Lower lobe of right lung (tissue), 2 donors: Measurements from ENCODE around the gene SPATA2L. TPM values are rescaled to one million over a fixed set of nuclear protein-coding genes. Genes with fewer than 3 reads are reported as not detected.

Experiments used
- ATAC-seq, 2 donors: fragments of 200-7000 bp; cut with Tn5 transposase; one replicate each; pipeline ENCODE4 v1.9.1; 2020 to 2022; ENCODE audit warnings: mild to moderate bottlenecking in 2 of 2, moderate library complexity in 2 of 2
- DNase-seq: peaks from one replicate; pipeline ENCODE4 v3.0.0-alpha.2; 2020
- H3K27ac ChIP-seq: fragments of 200-600 bp; one replicate; pipeline ENCODE4 v1.8.0; 2022
- H3K27me3 ChIP-seq: fragments of 200-600 bp; one replicate; pipeline ENCODE4 v1.8.0; 2022; ENCODE audit warnings: low read depth
- H3K36me3 ChIP-seq: fragments of 200-600 bp; one replicate; pipeline ENCODE4 v1.8.0; 2022; ENCODE audit warnings: mild to moderate bottlenecking
- H3K4me1 ChIP-seq: fragments of 200-600 bp; one replicate; pipeline ENCODE4 v1.8.0; 2022
- H3K4me3 ChIP-seq: fragments of 200-600 bp; one replicate; pipeline ENCODE4 v1.8.0; 2022; ENCODE audit warnings: mild to moderate bottlenecking
- H3K9me3 ChIP-seq: fragments of 200-600 bp; one replicate; pipeline ENCODE4 v1.8.0; 2022
- intact Hi-C: fragments of 100-400 bp; cut with DNase I; formaldehyde crosslinking; loops from one replicate; pipeline ENCODE4 v1.11.0; 2022
- total RNA-seq: library from RNA; stranded (reverse); fragmentation: NEBNext Ultra II Directional; extraction: Animal tissue kit (Norgen Biotek cat#: 25700); gene quantifications from one replicate; pipeline ENCODE4 v1.2.1, GENCODE V29; 2021
- TF ChIP-seq, protein P1 (sequence below): fragments of 200-600 bp; IDR thresholded peaks from one replicate; pipeline ENCODE4 v1.8.0; 2022; ENCODE audit warnings: antibody characterized with exemption, mild to moderate bottlenecking
- donor health status: DM: no; HTN: yes; CAD: no; lungs with severe emphysema.

The SPATA2L gene
- total RNA-seq, 1 donor from 2014 or later = 10.3 TPM

DNA sequence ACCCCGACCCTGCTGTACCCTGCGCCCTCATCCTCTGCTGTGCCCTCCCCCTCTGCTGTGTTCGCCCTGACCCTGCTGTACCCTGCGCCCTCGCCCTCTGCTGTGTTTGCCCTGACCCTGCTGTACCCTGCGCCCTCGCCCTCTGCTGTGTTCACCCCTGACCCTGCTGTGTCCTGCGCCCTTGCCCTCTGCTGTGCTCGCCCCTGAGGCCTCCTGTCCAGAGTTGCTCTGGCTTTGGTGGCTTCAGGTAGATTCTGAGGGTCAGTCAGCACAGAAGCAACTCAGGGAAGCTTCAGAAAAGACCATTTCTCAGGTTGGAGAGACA lies 31.4 kb upstream of the SPATA2L start:
- Histone ChIP-seq H3K36me3 (peaks cover 95% of the 10 kb centered on the region), H3K9me3 (no peaks in the 10 kb centered on the region), H3K4me1 (no peaks in the 10 kb centered on the region), H3K4me3 (no peak overlapping the region), H3K27ac (no peak overlapping the region), H3K27me3 (no peaks in the 10 kb centered on the region)
- intact Hi-C loops = no loop called here
- ATAC-seq (no peak), DNase-seq (no peak)
- TF ChIP-seq, protein P1, sequence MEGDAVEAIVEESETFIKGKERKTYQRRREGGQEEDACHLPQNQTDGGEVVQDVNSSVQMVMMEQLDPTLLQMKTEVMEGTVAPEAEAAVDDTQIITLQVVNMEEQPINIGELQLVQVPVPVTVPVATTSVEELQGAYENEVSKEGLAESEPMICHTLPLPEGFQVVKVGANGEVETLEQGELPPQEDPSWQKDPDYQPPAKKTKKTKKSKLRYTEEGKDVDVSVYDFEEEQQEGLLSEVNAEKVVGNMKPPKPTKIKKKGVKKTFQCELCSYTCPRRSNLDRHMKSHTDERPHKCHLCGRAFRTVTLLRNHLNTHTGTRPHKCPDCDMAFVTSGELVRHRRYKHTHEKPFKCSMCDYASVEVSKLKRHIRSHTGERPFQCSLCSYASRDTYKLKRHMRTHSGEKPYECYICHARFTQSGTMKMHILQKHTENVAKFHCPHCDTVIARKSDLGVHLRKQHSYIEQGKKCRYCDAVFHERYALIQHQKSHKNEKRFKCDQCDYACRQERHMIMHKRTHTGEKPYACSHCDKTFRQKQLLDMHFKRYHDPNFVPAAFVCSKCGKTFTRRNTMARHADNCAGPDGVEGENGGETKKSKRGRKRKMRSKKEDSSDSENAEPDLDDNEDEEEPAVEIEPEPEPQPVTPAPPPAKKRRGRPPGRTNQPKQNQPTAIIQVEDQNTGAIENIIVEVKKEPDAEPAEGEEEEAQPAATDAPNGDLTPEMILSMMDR = no peak

DNA sequence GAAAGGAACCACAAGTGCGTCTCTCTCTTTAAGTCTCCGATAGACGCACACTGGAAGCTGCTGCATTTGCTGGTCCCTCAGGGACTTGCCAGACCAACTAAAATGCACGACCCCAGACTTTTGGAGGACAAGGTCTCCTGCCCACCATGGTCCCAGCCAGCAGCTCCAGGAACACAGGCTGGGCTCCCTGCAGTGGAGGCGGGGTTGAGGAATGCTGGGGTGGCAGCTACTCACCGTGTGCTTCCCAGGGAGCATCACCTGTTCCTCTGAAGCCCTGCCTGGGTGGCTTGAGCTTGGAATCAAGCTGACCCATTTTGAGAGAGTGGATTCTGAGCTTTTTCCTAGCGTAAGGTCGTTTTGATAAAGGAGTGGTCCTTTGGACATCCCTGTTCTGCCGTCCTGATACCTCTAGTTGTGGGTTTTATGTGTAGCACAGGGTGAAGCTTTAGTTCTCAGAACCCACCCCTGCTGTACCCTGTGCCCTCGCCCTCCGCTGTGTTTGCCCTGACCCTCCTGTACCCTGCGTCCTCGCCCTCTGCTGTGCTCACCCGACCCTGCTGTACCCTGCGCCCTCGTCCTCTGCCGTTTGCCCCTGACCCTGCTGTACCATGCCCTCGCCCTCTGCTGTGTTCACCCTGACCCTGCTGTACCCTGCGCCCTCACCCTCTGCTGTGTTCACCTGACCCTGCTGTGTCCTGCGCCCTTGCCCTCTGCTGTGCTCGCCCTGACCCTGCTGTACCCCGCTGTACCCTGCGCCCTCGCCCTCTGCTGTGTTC lies 30.8 kb upstream of the SPATA2L start:
- no peak overlapping the region for H3K4me3 ChIP-seq
- ATAC-seq (no peak), DNase-seq (no peak)
- H3K27ac ChIP-seq = no peak overlapping the region
- H3K36me3 ChIP-seq = peaks cover 95% of the 10 kb centered on the region
- H3K9me3 ChIP-seq = no peaks in the 10 kb centered on the region
- intact Hi-C loops = no loop called here
- no peaks in the 10 kb centered on the region for H3K27me3 ChIP-seq
- no peaks in the 10 kb centered on the region for H3K4me1 ChIP-seq
- TF ChIP-seq, protein P1 = no peak

DNA sequence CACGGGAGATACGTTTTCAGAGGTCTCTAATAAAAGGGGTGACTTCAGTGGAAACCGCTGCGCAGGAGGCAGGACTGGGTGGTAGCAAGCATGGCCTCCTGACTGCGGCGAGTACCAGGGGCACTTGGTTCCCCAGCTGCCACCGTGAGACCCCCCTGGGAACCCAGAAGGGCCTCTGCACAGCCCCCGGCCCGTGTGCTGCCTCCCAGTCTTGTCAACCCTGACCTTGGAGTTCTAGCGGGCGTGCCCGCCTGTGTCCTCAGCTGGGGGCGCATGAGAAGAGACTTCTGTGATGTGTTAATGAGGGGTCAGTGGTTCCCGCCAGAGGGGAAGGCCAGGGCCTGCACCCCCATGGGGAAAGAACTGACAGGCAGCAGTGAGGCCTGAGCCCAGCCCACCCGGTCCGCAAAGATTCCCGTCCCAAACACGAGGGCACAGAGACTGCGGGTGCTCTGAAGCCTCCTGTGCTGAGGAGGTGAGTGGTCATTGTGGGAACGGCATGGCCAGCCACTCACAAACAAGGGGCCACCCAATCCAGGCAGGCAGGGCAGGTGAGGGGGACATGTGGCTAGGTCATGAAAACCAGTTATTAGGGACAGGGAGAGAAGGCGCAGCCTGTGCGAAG lies 29.2 kb upstream of the SPATA2L start:
- TF ChIP-seq, protein P1 = no peak
- intact Hi-C loops = no loop called here
- Histone ChIP-seq H3K27me3 (no peaks in the 10 kb centered on the region), H3K27ac (no peak overlapping the region), H3K4me1 (peaks cover 3% of the 10 kb centered on the region), H3K36me3 (peaks cover 95% of the 10 kb centered on the region), H3K9me3 (no peaks in the 10 kb centered on the region), H3K4me3 (no peak overlapping the region)
- ATAC-seq (no peak), DNase-seq (no peak)

DNA sequence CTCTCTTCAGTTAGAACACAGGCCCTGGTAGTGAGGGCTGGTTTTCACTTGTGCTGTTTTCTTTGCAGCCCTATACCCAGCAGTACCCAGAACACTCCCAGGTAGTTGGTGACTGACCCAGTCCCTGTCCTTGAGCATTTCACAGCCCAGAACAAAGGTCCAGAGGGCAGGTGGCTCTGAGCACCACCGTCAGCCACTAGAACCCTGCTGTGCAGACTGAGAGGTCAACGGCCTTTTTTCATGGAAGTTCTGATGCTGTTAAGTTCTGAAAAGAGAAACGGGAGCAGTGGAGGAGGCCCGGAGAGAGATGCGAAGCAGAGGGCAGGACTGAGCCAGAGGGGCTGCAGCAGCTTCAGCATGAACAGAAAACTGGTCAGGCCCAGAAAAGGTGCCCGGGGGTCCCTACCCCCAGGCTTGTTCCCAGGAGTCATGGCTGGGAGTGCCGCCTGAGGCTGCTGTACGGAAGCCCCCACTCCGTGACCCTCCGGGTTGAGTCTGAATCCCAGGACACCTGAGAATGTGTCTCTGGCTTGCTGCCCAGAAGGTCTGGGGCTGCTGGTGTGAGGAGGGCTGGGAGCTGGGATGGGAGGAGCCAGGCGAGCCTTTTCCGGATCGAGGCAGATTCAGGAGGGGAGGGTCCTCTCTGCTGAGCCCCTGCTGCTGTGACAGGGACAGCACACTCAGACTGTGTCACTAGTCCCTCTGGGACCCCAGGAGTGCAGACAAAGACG lies 28.5 kb upstream of the SPATA2L start:
- H3K27me3 ChIP-seq = no peaks in the 10 kb centered on the region
- peaks cover 94% of the 10 kb centered on the region for H3K36me3 ChIP-seq
- no peak overlapping the region for H3K4me3 ChIP-seq
- TF ChIP-seq, protein P1 = no peak
- H3K27ac ChIP-seq = no peak overlapping the region
- DNase-seq = no peak
- H3K4me1 ChIP-seq = peaks cover 7% of the 10 kb centered on the region
- intact Hi-C loops = no loop called here
- no peak for ATAC-seq
- no peaks in the 10 kb centered on the region for H3K9me3 ChIP-seq

DNA sequence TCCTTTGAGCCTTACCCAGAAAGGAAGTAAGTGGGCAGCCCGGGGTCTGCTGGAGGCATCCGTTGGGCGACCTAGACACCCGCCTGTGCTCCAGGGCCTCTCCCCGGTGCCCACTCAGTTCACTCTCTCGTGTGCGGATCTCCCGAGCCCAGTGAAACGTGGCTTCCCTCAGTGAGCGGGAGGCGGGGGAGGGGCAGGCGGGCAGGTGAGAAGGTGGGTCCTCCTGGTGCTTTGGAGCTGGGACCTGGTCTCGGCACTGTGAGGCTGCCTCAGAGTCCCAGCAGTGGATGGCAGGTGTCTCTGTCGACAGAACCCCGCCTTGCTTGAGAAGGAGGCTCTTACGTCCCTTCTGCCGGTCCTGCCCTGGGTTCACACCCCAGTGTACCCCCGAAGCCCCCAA lies 27.8 kb upstream of the SPATA2L start:
- ATAC-seq (no peak), DNase-seq (no peak)
- Histone ChIP-seq H3K27ac (no peak overlapping the region), H3K27me3 (no peaks in the 10 kb centered on the region), H3K4me1 (peaks cover 13% of the 10 kb centered on the region), H3K4me3 (no peak overlapping the region), H3K36me3 (peaks cover 92% of the 10 kb centered on the region), H3K9me3 (no peaks in the 10 kb centered on the region)
- TF ChIP-seq, protein P1 = no peak
- intact Hi-C loops = no loop called here
